ENCODE results near the gene FCN2. TPM values are rescaled to one million over a fixed set of nuclear protein-coding genes. Genes with fewer than 3 reads are reported as not detected.
"Not testable (repeated sequence)": the region's sequence is repeated elsewhere in the genome, so short reads cannot be mapped to it uniquely, and the experiment has no call there.

Gene FCN2
- polyA plus RNA-seq, 1 of the 3 experiments (the other 2 are of a cell fraction): not detected

GRCh38 chr9:134855900-134856377 lies 24.7 kb upstream of the FCN2 start (continued):
- TF ChIP-seq, protein P1, sequence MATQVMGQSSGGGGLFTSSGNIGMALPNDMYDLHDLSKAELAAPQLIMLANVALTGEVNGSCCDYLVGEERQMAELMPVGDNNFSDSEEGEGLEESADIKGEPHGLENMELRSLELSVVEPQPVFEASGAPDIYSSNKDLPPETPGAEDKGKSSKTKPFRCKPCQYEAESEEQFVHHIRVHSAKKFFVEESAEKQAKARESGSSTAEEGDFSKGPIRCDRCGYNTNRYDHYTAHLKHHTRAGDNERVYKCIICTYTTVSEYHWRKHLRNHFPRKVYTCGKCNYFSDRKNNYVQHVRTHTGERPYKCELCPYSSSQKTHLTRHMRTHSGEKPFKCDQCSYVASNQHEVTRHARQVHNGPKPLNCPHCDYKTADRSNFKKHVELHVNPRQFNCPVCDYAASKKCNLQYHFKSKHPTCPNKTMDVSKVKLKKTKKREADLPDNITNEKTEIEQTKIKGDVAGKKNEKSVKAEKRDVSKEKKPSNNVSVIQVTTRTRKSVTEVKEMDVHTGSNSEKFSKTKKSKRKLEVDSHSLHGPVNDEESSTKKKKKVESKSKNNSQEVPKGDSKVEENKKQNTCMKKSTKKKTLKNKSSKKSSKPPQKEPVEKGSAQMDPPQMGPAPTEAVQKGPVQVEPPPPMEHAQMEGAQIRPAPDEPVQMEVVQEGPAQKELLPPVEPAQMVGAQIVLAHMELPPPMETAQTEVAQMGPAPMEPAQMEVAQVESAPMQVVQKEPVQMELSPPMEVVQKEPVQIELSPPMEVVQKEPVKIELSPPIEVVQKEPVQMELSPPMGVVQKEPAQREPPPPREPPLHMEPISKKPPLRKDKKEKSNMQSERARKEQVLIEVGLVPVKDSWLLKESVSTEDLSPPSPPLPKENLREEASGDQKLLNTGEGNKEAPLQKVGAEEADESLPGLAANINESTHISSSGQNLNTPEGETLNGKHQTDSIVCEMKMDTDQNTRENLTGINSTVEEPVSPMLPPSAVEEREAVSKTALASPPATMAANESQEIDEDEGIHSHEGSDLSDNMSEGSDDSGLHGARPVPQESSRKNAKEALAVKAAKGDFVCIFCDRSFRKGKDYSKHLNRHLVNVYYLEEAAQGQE (IDR thresholded peaks at IDR 0.05; ENCODE audit: low read depth, low read length): no peak
- TF ChIP-seq FOXJ3 (CRISPR knock-in tag; IDR thresholded peaks at IDR 0.05) (no peak), YY1 (IDR thresholded peaks at IDR 0.05; ENCODE audit: low read depth) (no peak), CHD2 (IDR thresholded peaks at IDR 0.05; ENCODE audit: low read length, partially characterized antibody) (no peak), POLR2AphosphoS5 (IDR thresholded peaks at IDR 0.05; ENCODE audit: low read depth, low read length) (no peak), MXI1 (IDR thresholded peaks at IDR 0.05; ENCODE audit: low read depth, low read length) (no peak), RFX5 (IDR thresholded peaks at IDR 0.05; ENCODE audit: low read length) (no peak), GATA2 (CRISPR knock-in tag; IDR thresholded peaks at IDR 0.05) (no peak), ZBTB33 (IDR thresholded peaks at IDR 0.05; ENCODE audit: borderline replicate concordance, low read depth) (no peak), ELF1 (IDR thresholded peaks at IDR 0.05) (no peak), TAF1 (IDR thresholded peaks at IDR 0.05; ENCODE audit: borderline replicate concordance, low read depth, low read length) (no peak)
- TF ChIP-seq, protein P2, sequence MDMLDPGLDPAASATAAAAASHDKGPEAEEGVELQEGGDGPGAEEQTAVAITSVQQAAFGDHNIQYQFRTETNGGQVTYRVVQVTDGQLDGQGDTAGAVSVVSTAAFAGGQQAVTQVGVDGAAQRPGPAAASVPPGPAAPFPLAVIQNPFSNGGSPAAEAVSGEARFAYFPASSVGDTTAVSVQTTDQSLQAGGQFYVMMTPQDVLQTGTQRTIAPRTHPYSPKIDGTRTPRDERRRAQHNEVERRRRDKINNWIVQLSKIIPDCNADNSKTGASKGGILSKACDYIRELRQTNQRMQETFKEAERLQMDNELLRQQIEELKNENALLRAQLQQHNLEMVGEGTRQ (IDR thresholded peaks at IDR 0.05; ENCODE audit: borderline replicate concordance, low read depth, low read length): no peak

GRCh38 chr9:134857451-134857850 lies 23.2 kb upstream of the FCN2 start:
- H4K20me1 ChIP-seq (ENCODE audit: insufficient read depth); H3K4me2 ChIP-seq; CTCF ChIA-PET; H3K36me3 ChIP-seq (replicated peaks in 1 of 2; ENCODE audit: control insufficient read depth in 1 of 2, insufficient read depth in 2 of 2, low read length in 1 of 2); H3K4me3 ChIP-seq (ENCODE audit: low read depth in 2 of 2, low read length in 1 of 2); POLR2A ChIA-PET; H3K9me3 ChIP-seq; DNase-seq; H3K9ac ChIP-seq; H3F3A ChIP-seq (replicated peaks; ENCODE audit: insufficient read depth); H3K27me3 ChIP-seq (ENCODE audit: insufficient read depth); H3K4me1 ChIP-seq (ENCODE audit: control insufficient read depth in 1 of 2, insufficient read depth in 2 of 2, low read depth in 1 of 2, low read length in 1 of 2); H3K27ac ChIP-seq (ENCODE audit: low read depth in 2 of 2, low read length in 1 of 2); H3K9me2 ChIP-seq; H2AFZ ChIP-seq (ENCODE audit: low read depth); H3K79me2 ChIP-seq (ENCODE audit: insufficient read depth): not testable (repeated sequence)
- WGBS (ENCODE audit: low lambda C conversion rate): 44% methylated on average over 2 of the region's 2 CpGs
